IMR-90 (cell line): Measurements from ENCODE around the gene TRIM46. TPM values are rescaled to one million over a fixed set of nuclear protein-coding genes. Genes with fewer than 3 reads are reported as not detected.

ENCODE experiments used
- ATAC-seq: fragments of 200-7000 bp; cut with Tn5 transposase; 2 replicates; pipeline ENCODE4 v1.9.1; 2020; ENCODE audit warnings: low read depth, mild to moderate bottlenecking, moderate library complexity
- BruUV-seq: library from RNA; stranded (reverse); fragments of 400-500 nt; replicated peaks from 2 replicates; lab custom pipeline; 2021; lab: Mats Ljungman, UMichigan
- CTCF ChIA-PET: fragments of 300-600 bp; formaldehyde crosslinking; extraction: SDS; loops from one replicate; lab custom pipeline; 2021; ENCODE audit warnings: antibody characterized with exemption; lab: Yijun Ruan, JAX
- POLR2A ChIA-PET: fragments of 300-600 bp; sonication (Branson Sonifier 250); formaldehyde crosslinking; loops from one replicate; lab custom pipeline; 2022; ENCODE audit warnings: antibody characterized with exemption; ENCODE audit not compliant: unreplicated experiment; lab: Charles Lee
- DNase-seq: peaks from one replicate; pipeline ENCODE4 v3.0.0; 2013
- H2AFZ ChIP-seq: replicated peaks from 2 replicates; pipeline ENCODE3; 2013; ENCODE audit warnings: low read length, mild to moderate bottlenecking; ENCODE audit not compliant: poor library complexity
- H2AK5ac ChIP-seq: 2 replicates; pipeline ENCODE4 v1.6.1; 2013; ENCODE audit warnings: low read depth, low read length, inconsistent platforms
- H2AK9ac ChIP-seq: replicated peaks from 2 replicates; pipeline ENCODE3; 2013; ENCODE audit warnings: mild to moderate bottlenecking, low read depth, low read length, moderate library complexity; ENCODE audit not compliant: poor library complexity
- H2BK120ac ChIP-seq: 2 replicates; pipeline ENCODE4 v1.6.1; 2013; ENCODE audit warnings: low read depth, low read length, inconsistent platforms
- H2BK15ac ChIP-seq: 3 replicates; pipeline ENCODE4 v1.6.1; 2013; ENCODE audit warnings: low read depth, low read length, inconsistent platforms
- H2BK20ac ChIP-seq: 2 replicates; pipeline ENCODE4 v1.6.1; 2013; ENCODE audit warnings: low read depth, mild to moderate bottlenecking, inconsistent platforms, low read length, moderate library complexity
- H2BK5ac ChIP-seq: 2 replicates; pipeline ENCODE4 v1.6.1; 2013; ENCODE audit warnings: mild to moderate bottlenecking, low read depth, low read length, inconsistent platforms; ENCODE audit not compliant: poor library complexity, severe bottlenecking
- H3K14ac ChIP-seq: replicated peaks from 2 replicates; pipeline ENCODE4 v1.6.1; 2013; ENCODE audit warnings: low read depth, low read length, inconsistent platforms
- H3K18ac ChIP-seq: 2 replicates; pipeline ENCODE4 v1.6.1; 2013; ENCODE audit warnings: low read depth, low read length, control low read depth
- H3K23ac ChIP-seq: 2 replicates; pipeline ENCODE4 v1.6.1; 2013; ENCODE audit warnings: low read depth, low read length, inconsistent platforms
- H3K27ac ChIP-seq: 2 replicates; pipeline ENCODE4 v1.5.1; 2013; ENCODE audit warnings: mild to moderate bottlenecking, control low read depth, low read length; ENCODE audit not compliant: insufficient read depth
- H3K27me3 ChIP-seq: 2 replicates; pipeline ENCODE4 v1.6.1; 2013; ENCODE audit warnings: low read length; ENCODE audit not compliant: control insufficient read depth, insufficient read depth
- H3K36me3 ChIP-seq: 2 replicates; pipeline ENCODE4 v1.6.1; 2013; ENCODE audit warnings: low read length, mixed read lengths; ENCODE audit not compliant: control insufficient read depth, insufficient read depth
- H3K4ac ChIP-seq: 2 replicates; pipeline ENCODE4 v1.6.1; 2013; ENCODE audit warnings: low read depth, low read length, inconsistent platforms
- H3K4me1 ChIP-seq: 2 replicates; pipeline ENCODE4 v1.6.1; 2013; ENCODE audit warnings: low read length, mixed read lengths; ENCODE audit not compliant: control insufficient read depth, insufficient read depth
- H3K4me2 ChIP-seq: 2 replicates; pipeline ENCODE4 v1.6.1; 2013; ENCODE audit warnings: low read depth, mild to moderate bottlenecking, control low read depth, low read length, moderate library complexity
- H3K4me3 ChIP-seq: 2 replicates; pipeline ENCODE4 v1.5.1; 2013; ENCODE audit warnings: low read depth, mild to moderate bottlenecking, control low read depth, low read length, moderate library complexity; ENCODE audit not compliant: insufficient read depth
- H3K56ac ChIP-seq: 2 replicates; pipeline ENCODE4 v1.6.1; 2013; ENCODE audit warnings: low read length, inconsistent platforms; ENCODE audit not compliant: insufficient read depth; ENCODE audit errors: extremely low read depth
- H3K79me1 ChIP-seq, 2 experiments: 2 replicates each; pipeline ENCODE4 v1.6.1; 2013; ENCODE audit warnings: low read length in 2 of 2, inconsistent platforms in 1 of 2, low read depth in 1 of 2
- H3K9ac ChIP-seq: 2 replicates; pipeline ENCODE4 v1.6.1; 2013; ENCODE audit warnings: low read depth, low read length, control low read depth
- H3K9me1 ChIP-seq: 2 replicates; pipeline ENCODE4 v1.6.1; 2013; ENCODE audit warnings: low read length, inconsistent platforms; ENCODE audit not compliant: insufficient read depth
- H3K9me3 ChIP-seq: 2 replicates; pipeline ENCODE4 v1.6.1; 2013; ENCODE audit warnings: low read length; ENCODE audit not compliant: control insufficient read depth, insufficient read depth
- H4K20me1 ChIP-seq: 2 replicates; pipeline ENCODE4 v1.6.1; 2013; ENCODE audit warnings: low read length, inconsistent platforms; ENCODE audit not compliant: insufficient read depth
- H4K5ac ChIP-seq: 2 replicates; pipeline ENCODE4 v1.6.1; 2013; ENCODE audit warnings: mild to moderate bottlenecking, low read depth, low read length, control low read depth
- H4K8ac ChIP-seq, 2 experiments: 2 replicates each; pipeline ENCODE4 v1.6.1; 2013; ENCODE audit warnings: low read depth in 2 of 2, low read length in 2 of 2, control low read depth in 1 of 2, inconsistent platforms in 1 of 2
- H4K91ac ChIP-seq: 2 replicates; pipeline ENCODE4 v1.6.1; 2013; ENCODE audit warnings: low read depth, low read length, inconsistent platforms; ENCODE audit not compliant: insufficient read depth
- BHLHE40 ChIP-seq: fragments of 150-350 bp; IDR thresholded peaks from 2 replicates; pipeline ENCODE4 v1.6.1; 2016; ENCODE audit warnings: mild to moderate bottlenecking, low read depth, low read length
- CEBPB ChIP-seq: IDR thresholded peaks from 2 replicates; pipeline ENCODE4 v1.6.1; 2012; ENCODE audit warnings: low read depth, low read length, improper control_type of control experiment
- CHD1 ChIP-seq: IDR thresholded peaks from 2 replicates; pipeline ENCODE4 v1.6.1; 2012; ENCODE audit warnings: low read depth, low read length, improper control_type of control experiment
- CTCF ChIP-seq: conservative IDR thresholded peaks from 2 replicates; pipeline ENCODE4 v1.5.1; 2012; ENCODE audit warnings: mild to moderate bottlenecking, low read depth, low read length, improper control_type of control experiment
- ELK1 ChIP-seq: fragments of 150-350 bp; IDR thresholded peaks from 2 replicates; pipeline ENCODE4 v1.6.1; 2016; ENCODE audit warnings: low read depth, mild to moderate bottlenecking, low read length, moderate library complexity, borderline replicate concordance
- FOS ChIP-seq: fragments of 150-350 bp; IDR thresholded peaks from 2 replicates; pipeline ENCODE4 v1.6.1; 2016; ENCODE audit warnings: low read depth, low read length
- MAFK ChIP-seq: IDR thresholded peaks from 2 replicates; pipeline ENCODE4 v1.6.1; 2012; ENCODE audit warnings: low read depth, low read length, improper control_type of control experiment
- MAZ ChIP-seq: IDR thresholded peaks from 2 replicates; pipeline ENCODE4 v1.6.1; 2012; ENCODE audit warnings: low read depth, mild to moderate bottlenecking, low read length, improper control_type of control experiment, moderate library complexity, borderline replicate concordance
- MXI1 ChIP-seq: IDR thresholded peaks from 2 replicates; pipeline ENCODE4 v1.6.1; 2012; ENCODE audit warnings: low read depth, mild to moderate bottlenecking, low read length, moderate library complexity, borderline replicate concordance
- NFE2L2 ChIP-seq: fragments of 150-350 bp; IDR thresholded peaks from 2 replicates; pipeline ENCODE4 v1.6.1; 2016; ENCODE audit warnings: low read depth, mild to moderate bottlenecking, low read length
- POLR2A ChIP-seq: IDR thresholded peaks from 2 replicates; pipeline ENCODE4 v1.6.1; 2012; ENCODE audit warnings: mild to moderate bottlenecking, low read depth, low read length
- RAD21 ChIP-seq: IDR thresholded peaks from 2 replicates; pipeline ENCODE4 v1.6.1; 2012; ENCODE audit warnings: low read length, improper control_type of control experiment
- RCOR1 ChIP-seq: IDR thresholded peaks from 2 replicates; pipeline ENCODE4 v1.6.1; 2012; ENCODE audit warnings: mild to moderate bottlenecking, low read length, improper control_type of control experiment; ENCODE audit not compliant: insufficient replicate concordance
- RFX5 ChIP-seq: IDR thresholded peaks from 2 replicates; pipeline ENCODE4 v1.8.0; 2012; ENCODE audit warnings: low read depth, mild to moderate bottlenecking, low read length, moderate library complexity
- USF2 ChIP-seq: fragments of 150-350 bp; IDR thresholded peaks from 2 replicates; pipeline ENCODE4 v1.6.1; 2017; ENCODE audit warnings: mild to moderate bottlenecking, antibody characterized with exemption, low read length, low read depth
- whole genome bisulfite sequencing, 2 experiments: methylation state at CpG; one replicate each; pipeline versions ENCODE4 v1.1.5 to v1.1.7; 2013; ENCODE audit warnings: missing lambda C conversion rate in 2 of 2; ENCODE audit not compliant: insufficient read length in 1 of 2; ENCODE audit errors: extremely low coverage in 2 of 2; 5-methylcytosine and 5-hydroxymethylcytosine counted together
- dilution Hi-C: fragments of 300-500 bp; cut with HindIII; formaldehyde crosslinking; loops from one replicate; pipeline ENCODE4 v1.14.3; 2018; ENCODE audit warnings: low sequenced_read_pairs; ENCODE audit not compliant: unreplicated experiment
- in situ Hi-C: fragments of 300-500 bp; cut with MboI; formaldehyde crosslinking; loops from 3 replicates; pipeline ENCODE4 v1.14.3; 2019; ENCODE audit warnings: low sequenced_read_pairs, inconsistent platforms, mixed read lengths
- intact Hi-C: fragments of 100-400 bp; cut with micrococcal nuclease; formaldehyde crosslinking; loops from 2 replicates; pipeline ENCODE4 v1.10.0; 2022
- polyA plus RNA-seq, 3 experiments: library from polyadenylated mRNA; depleted of rRNA; stranded (reverse); fragments of >200 nt; gene quantifications; 2 replicates each; pipeline ENCODE4 v1.2.3, GENCODE V29; 2012; ENCODE audit warnings: low replicate concordance in 1 of 3
- total RNA-seq: library from RNA; depleted of rRNA; stranded (reverse); fragments of >200 nt; gene quantifications from 2 replicates; pipeline ENCODE4 v1.2.3, GENCODE V29; 2012

The TRIM46 gene
- total and polyA plus RNA-seq, 2 of the 4 experiments (the other 2 are of a cell fraction) = 2.3 to 6.2 TPM

- Histone ChIP-seq H2AK9ac (no peak overlapping the region), H3K23ac (no peak overlapping the region), H3K4ac (no peak overlapping the region), H2BK15ac (no peak overlapping the region), H3K18ac (no peak overlapping the region), H3K9me1 (no peaks in the 10 kb centered on the region), H3K27me3 (no peaks in the 10 kb centered on the region), H3K14ac (no peak overlapping the region), H3K9me3 (no peaks in the 10 kb centered on the region), H2BK5ac (no peak overlapping the region), H4K8ac (no peak overlapping the region), H3K36me3 (peaks cover 13% of the 10 kb centered on the region), H3K79me1 (no peaks in the 10 kb centered on the region), H3K27ac (no peak overlapping the region), H2BK20ac (no peak overlapping the region), H3K56ac (no peak overlapping the region), H2AFZ (no peak overlapping the region), H4K91ac (no peak overlapping the region), H2AK5ac (no peak overlapping the region), H4K20me1 (no peaks in the 10 kb centered on the region), H3K9ac (no peak overlapping the region), H2BK120ac (no peak overlapping the region), H3K4me3 (no peak overlapping the region), H4K5ac (no peak overlapping the region), H3K4me2 (no peak overlapping the region), H3K4me1 (no peaks in the 10 kb centered on the region)
- peak; percentile 15 for ATAC-seq
- BruUV-seq = no TSS peak
- dilution Hi-C loops (no loop called here), intact Hi-C loops (no loop called here), in situ Hi-C loops (no loop called here)
- WGBS, 2 experiments = 66% methylated on average over 8 of the region's 21 CpGs; no CpG with 5 or more reads in 1 of the 2 experiments
- ChIA-PET POLR2A (no interaction called here), CTCF (interaction anchor here (1.2 kb wide), 1 partner anchor 8 kb away, joined by 4 read pairs; no protein-coding TSS in a partner anchor)
- DNase-seq = no peak
- no peak for TF ChIP-seq MAFK
- TF ChIP-seq CTCF = no peak
- no peak for TF ChIP-seq FOS
- no peak for TF ChIP-seq MXI1
- no peak for TF ChIP-seq ELK1
- TF ChIP-seq POLR2A = no peak
- no peak for TF ChIP-seq NFE2L2
- no peak for TF ChIP-seq BHLHE40
- TF ChIP-seq MAZ = no peak
- TF ChIP-seq USF2 = no peak
- no peak for TF ChIP-seq CHD1
- TF ChIP-seq RAD21 = no peak
- TF ChIP-seq RFX5 = no peak
- no peak for TF ChIP-seq CEBPB
- TF ChIP-seq RCOR1 = no peak
Measured at GRCh38 chr1:155184835-155185782, 11.5 kb downstream of the TRIM46 start.
